GM12801 (cell line): ENCODE results near the gene DPP7.

ENCODE experiments used
- CTCF ChIP-seq: IDR thresholded peaks from one replicate; pipeline ENCODE4 v1.5.1; 2011; ENCODE audit warnings: control low read depth; ENCODE audit not compliant: insufficient read length; ENCODE audit errors: extremely low read depth

Gene DPP7

GRCh38 chr9:137114613-137115393, at the start of gene DPP7:
Gene DPP7 (minus strand): TSS chr9:137114733. CDS start chr9:137114713, 20 bp downstream.
- TF ChIP-seq CTCF, result no peak

- no peak for TF ChIP-seq CTCF
These were observed 49.3 kb upstream of the DPP7 start for GRCh38 chr9:137163805-137164204.

- TF ChIP-seq CTCF, result no peak
These were observed 48.8 kb upstream of the DPP7 start for GRCh38 chr9:137163365-137163715.

GRCh38 chr9:137162505-137163364, 48.2 kb upstream of the DPP7 start:
- TF ChIP-seq CTCF, result no peak

- TF ChIP-seq CTCF, result no peak
These were observed 47.3 kb upstream of the DPP7 start for GRCh38 chr9:137161558-137162486.

- no peak for TF ChIP-seq CTCF
These were observed 46.4 kb upstream of the DPP7 start for GRCh38 chr9:137160716-137161557.
